DMS79 treated with DMSO at 0.1 percent for 48 hours (cell line): ENCODE measurements around the gene NXN.

Experiments
- DNase-seq: peaks from one replicate; lab custom pipeline; 2025; lab: John Stamatoyannopoulos, UW

NXN gene

DNA sequence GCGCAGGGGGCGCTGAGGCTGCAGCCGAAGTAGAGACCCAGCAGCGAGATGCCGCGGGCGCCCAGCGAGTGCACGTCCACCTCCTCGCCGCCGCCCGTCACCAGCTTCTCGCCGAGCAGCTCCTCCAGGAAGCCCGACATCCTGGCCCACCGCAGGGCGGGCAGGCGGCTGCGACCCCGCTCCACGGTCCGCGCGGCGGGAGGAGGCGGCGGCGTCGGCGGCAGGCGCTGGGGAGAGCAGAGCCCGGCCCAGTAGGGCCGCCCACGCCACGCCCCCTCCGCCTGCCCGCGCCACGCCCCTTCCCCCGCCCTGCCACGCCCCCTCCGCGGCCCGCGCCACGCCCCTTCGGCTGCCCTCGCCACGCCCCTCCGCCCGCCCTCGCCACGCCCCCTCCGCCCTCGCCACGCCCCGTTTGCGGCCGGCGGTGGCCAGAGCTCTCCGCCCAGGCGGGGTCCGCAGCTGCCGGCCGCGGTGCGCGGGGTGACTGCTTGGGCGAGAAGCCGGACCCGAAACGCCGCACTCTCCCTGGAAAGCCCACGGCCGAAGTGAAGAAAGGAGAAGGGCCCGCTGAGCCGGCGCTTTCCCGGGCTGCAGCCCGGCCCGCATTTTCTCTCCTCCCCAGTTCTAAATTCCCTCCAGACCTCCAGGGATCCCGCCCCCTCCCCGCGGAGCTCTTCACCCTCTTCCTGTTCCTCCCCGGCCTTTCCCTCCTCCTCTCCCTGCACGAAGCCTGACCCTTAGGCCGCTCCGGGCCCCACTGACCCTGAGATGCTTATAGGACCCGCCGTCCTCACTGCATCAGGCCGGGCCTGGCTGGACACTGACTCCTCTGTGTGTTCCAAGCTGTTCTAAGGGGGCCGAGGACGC lies at the start of gene NXN:
Gene NXN, minus strand, starts transcription at position 238 of the 867 bp plus-strand sequence.
- peak; percentile 24 for DNase-seq

GRCh38 chr17:1027044-1027443 lies 47.5 kb upstream of the NXN start:
- no peak for DNase-seq

GRCh38 chr17:1026599-1026975 lies 47.0 kb upstream of the NXN start:
- DNase-seq: no peak

DNA sequence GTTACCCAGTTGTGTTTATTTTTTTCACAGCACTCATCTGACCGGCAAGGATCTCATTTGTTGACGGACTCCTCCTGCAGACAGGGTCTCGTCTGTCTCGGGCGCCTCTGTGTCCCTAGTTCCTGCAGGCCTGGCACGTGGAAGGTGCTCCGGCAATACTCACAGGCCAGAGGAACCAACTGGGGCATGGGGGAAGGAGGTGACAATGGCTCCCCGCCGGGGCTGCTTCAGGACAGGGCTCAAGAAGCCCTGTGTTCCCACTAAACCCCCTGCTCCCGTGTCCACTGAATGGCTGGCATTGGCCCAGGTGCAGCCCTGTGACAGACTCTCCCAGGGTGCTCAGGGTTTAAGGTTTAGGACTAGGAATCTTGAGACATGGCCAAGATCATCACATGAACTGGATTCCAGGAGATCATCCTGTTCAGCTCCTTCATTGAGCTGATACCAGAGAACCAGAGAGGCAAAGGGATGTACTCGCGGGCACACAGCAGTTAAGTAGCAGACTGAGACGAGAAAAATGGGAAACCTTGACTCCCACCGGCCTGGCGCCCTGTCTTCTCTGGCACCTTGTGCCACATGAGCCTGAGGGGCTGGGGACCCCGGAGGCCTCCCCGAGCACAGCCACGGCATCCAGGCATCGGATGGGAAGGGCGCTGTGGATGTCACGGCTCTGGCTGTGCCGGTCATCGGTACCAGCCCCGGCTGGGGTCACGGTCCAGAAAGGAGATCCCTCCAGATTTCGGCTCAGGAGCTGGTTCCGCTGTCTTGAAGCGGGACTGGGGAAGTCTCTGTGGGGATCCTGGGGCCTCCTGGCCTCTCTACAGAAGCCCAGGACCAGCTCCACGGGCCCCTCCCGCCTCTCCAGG lies 46.4 kb upstream of the NXN start:
- DNase-seq: no peak

DNA sequence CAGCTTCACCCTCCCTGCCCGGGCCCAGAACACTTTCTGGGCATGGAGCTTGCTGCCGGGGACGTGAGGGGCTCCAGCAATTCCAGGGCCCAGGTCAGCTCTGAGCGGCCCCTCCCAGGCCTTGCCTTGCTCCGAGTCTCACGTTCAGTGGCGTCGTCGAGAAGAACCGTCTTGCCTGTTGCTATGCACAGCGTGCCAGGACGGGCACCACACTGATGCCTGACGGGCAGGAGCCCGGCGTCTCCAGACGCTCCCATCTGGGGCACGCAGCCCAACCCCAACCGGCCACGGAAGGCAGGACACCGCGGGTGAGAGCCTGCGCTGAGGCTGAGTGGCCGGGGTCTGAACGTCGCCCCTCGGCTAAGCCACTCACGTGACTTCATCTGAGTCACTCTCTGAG lies 44.5 kb upstream of the NXN start:
- no peak for DNase-seq

DNA sequence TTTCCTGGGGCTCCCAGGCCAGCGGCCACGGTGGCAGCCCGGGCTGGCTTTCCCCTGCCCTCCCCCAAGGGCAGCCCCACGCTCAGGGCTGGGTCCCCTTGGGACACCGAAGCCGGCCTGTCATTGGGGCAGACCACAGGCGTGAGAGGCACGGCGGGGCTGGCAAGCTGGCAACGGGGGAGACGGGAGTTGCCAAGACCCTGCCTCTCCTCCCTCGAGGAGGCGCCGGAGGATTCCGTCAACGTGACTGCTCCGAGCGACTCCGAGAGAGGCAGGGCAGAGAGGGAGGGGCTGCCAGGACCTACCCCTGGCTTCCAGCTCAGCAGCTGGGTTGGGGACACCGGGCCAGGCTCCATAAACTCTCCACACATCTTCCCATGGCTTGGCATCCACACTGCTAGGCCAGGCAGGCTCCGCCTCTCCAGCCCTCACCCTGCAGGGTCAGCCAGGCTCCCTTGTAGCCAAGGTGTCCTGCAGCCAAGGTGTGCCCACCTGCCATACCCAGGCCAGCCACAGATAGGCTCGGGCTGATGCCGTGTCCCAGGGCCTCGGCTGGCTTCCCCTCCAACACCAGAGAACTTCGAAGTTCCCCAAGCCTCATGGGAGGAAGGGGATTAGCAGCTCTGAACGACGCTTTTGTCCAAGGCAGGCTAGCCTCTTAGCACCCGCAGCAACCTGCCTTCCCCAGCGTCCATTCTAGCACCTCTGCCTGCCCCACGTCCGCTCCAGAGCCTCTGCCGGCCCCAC lies 42.9 kb upstream of the NXN start:
- DNase-seq: no peak

DNA sequence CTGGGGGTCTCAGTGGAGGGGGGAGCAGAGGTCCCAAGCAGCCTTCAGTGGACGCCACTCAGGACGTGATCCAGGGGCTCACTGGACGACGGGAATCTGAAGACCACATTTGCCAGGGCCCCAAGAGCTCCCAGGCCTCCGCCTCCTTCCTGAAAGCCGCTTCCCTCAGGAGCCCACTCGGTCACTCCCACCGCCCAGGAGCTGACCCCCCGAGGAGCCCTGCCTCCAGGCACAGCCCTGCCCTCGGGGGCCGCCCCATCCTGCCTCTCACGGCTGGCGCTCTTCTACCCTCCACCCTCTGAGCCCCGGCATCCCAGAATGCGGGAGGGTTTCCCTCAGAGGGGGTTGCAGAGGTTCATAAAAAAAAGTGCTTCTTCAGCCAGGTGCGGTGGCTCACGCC lies 41.6 kb upstream of the NXN start:
- DNase-seq: no peak

GRCh38 chr17:1019451-1019850 lies 39.9 kb upstream of the NXN start:
- DNase-seq: no peak

- DNase-seq: no peak
These were observed 39.0 kb upstream of the NXN start for GRCh38 chr17:1018547-1018946.

- DNase-seq: no peak
These were observed 34.1 kb upstream of the NXN start for GRCh38 chr17:1013729-1014090.

DNA sequence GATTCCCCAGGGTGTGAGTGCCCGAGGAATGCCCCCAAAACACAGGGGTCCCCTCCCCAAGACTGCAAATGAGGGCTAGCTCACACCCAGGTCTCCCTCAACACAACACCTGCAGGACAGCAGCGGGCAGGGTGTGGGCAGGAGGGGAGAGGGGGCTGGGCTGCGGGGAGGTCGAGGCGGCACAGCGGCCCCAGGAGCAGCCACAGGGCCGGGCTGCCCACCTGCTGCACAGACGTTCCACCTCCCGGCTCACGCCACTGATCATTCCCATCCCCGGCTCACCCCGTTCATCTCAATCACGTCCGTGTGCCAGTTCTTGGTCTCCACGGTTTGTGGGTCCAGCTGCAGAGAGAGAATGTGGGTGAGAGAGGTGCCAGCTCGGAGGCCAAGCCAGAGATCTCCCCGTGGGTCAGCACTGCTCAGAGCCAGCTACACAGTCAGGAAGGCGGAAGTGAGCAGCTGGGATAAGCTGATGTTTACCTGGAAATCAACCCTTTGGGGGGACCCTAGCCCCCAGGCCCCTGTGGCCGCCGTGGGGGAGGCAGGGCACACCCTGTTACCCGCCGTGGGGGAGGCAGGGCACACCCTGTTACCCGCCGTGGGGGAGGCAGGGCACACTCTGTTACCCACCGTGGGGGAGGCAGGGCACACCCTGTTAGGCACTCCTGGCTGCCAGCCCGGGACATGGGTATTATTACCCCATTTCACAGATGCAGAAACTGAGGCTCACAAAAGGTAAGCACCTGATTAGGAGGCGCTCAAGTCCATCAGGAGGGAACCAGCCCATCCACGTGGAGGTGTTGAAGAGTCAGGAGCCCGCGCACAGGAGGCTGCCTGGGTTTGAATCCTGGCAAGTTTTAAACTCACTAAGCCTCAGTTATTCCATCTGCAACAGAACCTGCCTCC lies 33.5 kb upstream of the NXN start:
- no peak for DNase-seq

- DNase-seq: no peak
These were observed 32.5 kb upstream of the NXN start for GRCh38 chr17:1011760-1012735.

- no peak for DNase-seq
These were observed 31.6 kb upstream of the NXN start for GRCh38 chr17:1011138-1011537.

GRCh38 chr17:1010586-1010985 lies 31.0 kb upstream of the NXN start:
- DNase-seq: no peak

- DNase-seq: no peak
These were observed 30.5 kb upstream of the NXN start for GRCh38 chr17:1010086-1010450.

GRCh38 chr17:1009229-1010085 lies 29.9 kb upstream of the NXN start:
- DNase-seq: no peak

GRCh38 chr17:1008008-1008761 lies 28.6 kb upstream of the NXN start:
- no peak for DNase-seq

DNA sequence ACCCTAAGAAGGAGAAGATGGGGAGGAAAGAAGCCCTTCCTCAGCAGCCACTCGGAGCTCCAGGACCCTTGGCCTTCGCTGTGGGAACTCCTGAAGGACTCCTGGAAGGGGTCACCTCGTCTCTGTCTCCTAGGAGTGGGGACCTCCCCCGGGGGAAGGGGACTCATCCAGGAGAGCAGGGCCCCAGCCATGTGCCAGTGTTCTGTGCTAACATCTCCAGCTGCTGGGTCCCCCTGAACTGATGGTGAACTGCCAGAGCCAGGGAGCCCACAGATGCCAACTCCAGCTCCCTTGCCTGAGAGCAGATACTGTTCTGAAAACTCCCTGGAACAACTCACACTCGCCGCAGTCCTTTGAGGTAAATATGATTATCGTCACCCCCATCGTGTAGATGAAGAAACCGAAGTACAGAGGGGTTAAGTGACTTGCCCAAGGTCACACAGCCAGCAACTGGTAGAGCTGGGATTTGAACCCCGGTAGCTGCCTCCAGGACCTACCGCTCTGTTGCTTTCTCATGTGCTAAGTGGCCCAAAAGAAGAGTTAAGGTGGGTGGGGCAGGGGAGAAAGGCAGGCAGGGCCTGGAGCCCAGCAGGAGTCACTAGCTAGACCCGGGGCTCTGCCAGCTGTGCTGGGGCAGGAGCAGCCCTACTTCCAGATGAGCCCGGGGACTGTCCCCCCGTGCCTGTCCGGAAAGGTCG lies 27.9 kb upstream of the NXN start:
- no peak for DNase-seq
